Testis (tissue), 3 donors: ENCODE results near the gene CROCC. TPM values are rescaled to one million over a fixed set of nuclear protein-coding genes. Genes with fewer than 3 reads are reported as not detected.

ENCODE experiments used
- DNase-seq: peaks from one replicate; pipeline ENCODE4 v3.0.0-alpha.2; 2019
- H3K27ac ChIP-seq, 2 donors: fragments of 200-600 bp; sonication (generic); one replicate each; pipeline ENCODE4 v1.5.1; 2019
- H3K27me3 ChIP-seq: fragments of 200-600 bp; sonication (generic); one replicate; pipeline ENCODE4 v1.5.1; 2019
- H3K36me3 ChIP-seq: fragments of 200-600 bp; sonication (generic); one replicate; pipeline ENCODE4 v1.5.1; 2017; ENCODE audit warnings: low read depth; ENCODE audit errors: missing control alignments
- H3K4me1 ChIP-seq: fragments of 200-600 bp; sonication (generic); one replicate; pipeline ENCODE4 v1.5.1; 2019
- H3K4me3 ChIP-seq, 2 donors: fragments of 200-600 bp; sonication (generic); one replicate each; pipeline ENCODE4 v1.5.1; 2017 to 2019
- H3K9me3 ChIP-seq: fragments of 200-600 bp; sonication (generic); one replicate; pipeline ENCODE4 v1.5.1; 2017
- CTCF ChIP-seq, 3 experiments: fragments of 450-650 bp in 2 of 3; fragments of 200-600 bp in 1 of 3; sonication (generic) in 1 of 3; IDR thresholded peaks; one replicate each; pipeline ENCODE4 v1.5.1; 2016 to 2019; ENCODE audit warnings: antibody characterized with exemption in 3 of 3, mild to moderate bottlenecking in 2 of 3, moderate library complexity in 1 of 3
- POLR2A ChIP-seq: fragments of 450-650 bp; IDR thresholded peaks from one replicate; pipeline ENCODE4 v1.6.1; 2017; ENCODE audit warnings: antibody characterized with exemption, mild to moderate bottlenecking, moderate library complexity
- WGBS, 2 donors: methylation state at CpG; one replicate each; pipeline ENCODE4 v1.1.5; 2018; 5-methylcytosine and 5-hydroxymethylcytosine counted together
- intact Hi-C: fragments of 100-400 bp; cut with DNase I; formaldehyde crosslinking; loops from one replicate; pipeline ENCODE4 v1.15.1; 2023; ENCODE audit warnings: low total_unique reads
- polyA plus RNA-seq: library from polyadenylated mRNA; stranded (reverse); fragments of 350-450 nt; fragmentation: Illumina TruSeq; extraction: RNeasy Lipid Tissue Mini Kit (QIAGEN cat#74804); gene quantifications from one replicate; pipeline ENCODE4 v1.2.3, GENCODE V29; 2014; ENCODE audit warnings: low read depth, low replicate concordance; ENCODE audit not compliant: insufficient read depth
- total RNA-seq, 2 donors: library from RNA; depleted of rRNA; stranded (reverse); fragments of >200 nt; gene quantifications; one replicate each; pipeline ENCODE4 v1.2.3, GENCODE V29; 2016

Gene CROCC
- total and polyA plus RNA-seq, 3 donors from 2014 or later, result 18.8 to 49.2 (median 49.1) TPM

- no peaks in the 10 kb centered on the region for H3K36me3 ChIP-seq
- no peak for DNase-seq
- intact Hi-C loops, result no loop called here
- TF ChIP-seq POLR2A (no peak), CTCF (IDR thresholded peaks at IDR 0.05) (no peak)
- no peak overlapping the region for H3K4me3 ChIP-seq
- H3K27me3 ChIP-seq, result no peaks in the 10 kb centered on the region
- 93% methylated on average over 12 of the region's 12 CpGs; no CpG with 5 or more reads in 1 of the 2 donors for WGBS, 2 donors
- H3K27ac ChIP-seq, result no peak overlapping the region
- no peaks in the 10 kb centered on the region for H3K9me3 ChIP-seq
- H3K4me1 ChIP-seq, result peaks cover 17% of the 10 kb centered on the region
Observed at GRCh38 chr1:16969651-16970050, 47.9 kb downstream of the CROCC start.

- Histone ChIP-seq H3K4me3 (no peak overlapping the region), H3K4me1 (peaks cover 17% of the 10 kb centered on the region), H3K36me3 (no peaks in the 10 kb centered on the region), H3K9me3 (no peaks in the 10 kb centered on the region), H3K27ac (no peak overlapping the region), H3K27me3 (no peaks in the 10 kb centered on the region)
- intact Hi-C loops, result no loop called here
- no peak for TF ChIP-seq CTCF (IDR thresholded peaks at IDR 0.05)
- TF ChIP-seq POLR2A, result no peak
- 95% methylated on average over 28 of the region's 28 CpGs; no CpG with 5 or more reads in 1 of the 2 donors for WGBS, 2 donors
- no peak for DNase-seq
Observed at GRCh38 chr1:16970132-16970910, 48.6 kb downstream of the CROCC start.

- no peaks in the 10 kb centered on the region for H3K36me3 ChIP-seq
- H3K27ac ChIP-seq, result no peak overlapping the region
- no peak for TF ChIP-seq POLR2A
- TF ChIP-seq CTCF (IDR thresholded peaks at IDR 0.05), result no peak
- 57 to 72% methylated on average over 4 to 28 of the region's 28 CpGs for WGBS, 2 donors
- no peak overlapping the region for H3K4me3 ChIP-seq
- intact Hi-C loops, result no loop called here
- H3K27me3 ChIP-seq, result no peaks in the 10 kb centered on the region
- H3K9me3 ChIP-seq, result no peaks in the 10 kb centered on the region
- peaks cover 16% of the 10 kb centered on the region for H3K4me1 ChIP-seq
- DNase-seq, result no peak
Observed at GRCh38 chr1:16971341-16972188, 49.8 kb downstream of the CROCC start.

GRCh38 chr1:16972189-16972895, 50.6 kb downstream of the CROCC start:
- TF ChIP-seq CTCF (IDR thresholded peaks at IDR 0.05) (no peak), POLR2A (no peak)
- H3K9me3 ChIP-seq, result no peaks in the 10 kb centered on the region
- no peak for DNase-seq
- H3K27ac ChIP-seq, result no peak overlapping the region
- peaks cover 8% of the 10 kb centered on the region for H3K4me1 ChIP-seq
- no peaks in the 10 kb centered on the region for H3K36me3 ChIP-seq
- intact Hi-C loops, result no loop called here
- H3K4me3 ChIP-seq, result no peak overlapping the region
- 74 to 75% methylated on average over 7 to 11 of the region's 11 CpGs for WGBS, 2 donors
- H3K27me3 ChIP-seq, result no peaks in the 10 kb centered on the region
